Hepatocyte (in vitro differentiated cells): ENCODE measurements around the gene AGXT2.

Source experiments
- CTCF ChIP-seq: fragments of 200-600 bp; sonication (generic); IDR thresholded peaks from 2 replicates; pipeline ENCODE4 v1.5.1; 2016; ENCODE audit warnings: antibody characterized with exemption, mild to moderate bottlenecking; ENCODE audit not compliant: poor library complexity
- EZH2 ChIP-seq: fragments of 200-600 bp; sonication (generic); IDR thresholded peaks from 2 replicates; pipeline ENCODE4 v1.6.1; 2016; ENCODE audit warnings: antibody characterized with exemption, mild to moderate bottlenecking, borderline replicate concordance
- EZH2phosphoT487 ChIP-seq: fragments of 200-600 bp; sonication (generic); IDR thresholded peaks from one replicate; pipeline ENCODE4 v1.6.1; 2018; ENCODE audit warnings: antibody characterized with exemption, mild to moderate bottlenecking, low read depth, moderate library complexity; ENCODE audit not compliant: unreplicated experiment, severe bottlenecking

- no peak for TF ChIP-seq CTCF
- no peak for TF ChIP-seq EZH2
- TF ChIP-seq EZH2phosphoT487: no peak
Measured at GRCh38 chr5:35052838-35053237, 5.1 kb upstream of the AGXT2 start.
